ENCODE measurements around the gene TMEM256.

TMEM256 gene

DNA sequence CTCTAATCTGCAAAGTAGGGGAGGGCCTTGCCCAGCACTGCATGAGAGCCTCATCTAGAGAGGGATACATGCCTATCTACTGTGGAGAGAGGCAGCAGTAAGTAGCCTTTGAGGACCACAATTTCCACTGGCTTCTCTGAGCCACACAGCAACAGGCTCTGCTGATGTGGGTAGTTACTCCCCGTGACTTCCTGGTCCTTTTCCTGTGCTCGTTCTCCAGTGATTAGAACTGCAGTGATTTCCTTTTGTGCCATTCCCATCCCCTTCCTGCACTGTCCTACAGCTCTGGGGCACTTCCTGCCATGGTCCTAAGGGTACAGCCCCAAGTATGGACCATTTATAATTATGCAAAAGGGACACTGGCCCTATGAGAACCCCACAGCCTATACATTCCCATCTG is 12.6 kb downstream of the TMEM256 start:
- TF ChIP-seq, protein P1, sequence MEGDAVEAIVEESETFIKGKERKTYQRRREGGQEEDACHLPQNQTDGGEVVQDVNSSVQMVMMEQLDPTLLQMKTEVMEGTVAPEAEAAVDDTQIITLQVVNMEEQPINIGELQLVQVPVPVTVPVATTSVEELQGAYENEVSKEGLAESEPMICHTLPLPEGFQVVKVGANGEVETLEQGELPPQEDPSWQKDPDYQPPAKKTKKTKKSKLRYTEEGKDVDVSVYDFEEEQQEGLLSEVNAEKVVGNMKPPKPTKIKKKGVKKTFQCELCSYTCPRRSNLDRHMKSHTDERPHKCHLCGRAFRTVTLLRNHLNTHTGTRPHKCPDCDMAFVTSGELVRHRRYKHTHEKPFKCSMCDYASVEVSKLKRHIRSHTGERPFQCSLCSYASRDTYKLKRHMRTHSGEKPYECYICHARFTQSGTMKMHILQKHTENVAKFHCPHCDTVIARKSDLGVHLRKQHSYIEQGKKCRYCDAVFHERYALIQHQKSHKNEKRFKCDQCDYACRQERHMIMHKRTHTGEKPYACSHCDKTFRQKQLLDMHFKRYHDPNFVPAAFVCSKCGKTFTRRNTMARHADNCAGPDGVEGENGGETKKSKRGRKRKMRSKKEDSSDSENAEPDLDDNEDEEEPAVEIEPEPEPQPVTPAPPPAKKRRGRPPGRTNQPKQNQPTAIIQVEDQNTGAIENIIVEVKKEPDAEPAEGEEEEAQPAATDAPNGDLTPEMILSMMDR (IDR thresholded peaks at IDR 0.05; ENCODE audit: insufficient read depth, low read length, poor library complexity, severe bottlenecking), result no peak
- no peak for DNase-seq (ENCODE audit: extremely low read depth, insufficient read length)
- peaks cover 14% of the 10 kb centered on the region for H3K36me3 ChIP-seq (ENCODE audit: control insufficient read depth, insufficient read depth, low read length)
- H3K4me3 ChIP-seq (replicated peaks; ENCODE audit: low read depth, low read length), result no peak overlapping the region
- H3K27me3 ChIP-seq (replicated peaks; ENCODE audit: control insufficient read depth, insufficient read depth, low read length), result no peaks in the 10 kb centered on the region

DNA sequence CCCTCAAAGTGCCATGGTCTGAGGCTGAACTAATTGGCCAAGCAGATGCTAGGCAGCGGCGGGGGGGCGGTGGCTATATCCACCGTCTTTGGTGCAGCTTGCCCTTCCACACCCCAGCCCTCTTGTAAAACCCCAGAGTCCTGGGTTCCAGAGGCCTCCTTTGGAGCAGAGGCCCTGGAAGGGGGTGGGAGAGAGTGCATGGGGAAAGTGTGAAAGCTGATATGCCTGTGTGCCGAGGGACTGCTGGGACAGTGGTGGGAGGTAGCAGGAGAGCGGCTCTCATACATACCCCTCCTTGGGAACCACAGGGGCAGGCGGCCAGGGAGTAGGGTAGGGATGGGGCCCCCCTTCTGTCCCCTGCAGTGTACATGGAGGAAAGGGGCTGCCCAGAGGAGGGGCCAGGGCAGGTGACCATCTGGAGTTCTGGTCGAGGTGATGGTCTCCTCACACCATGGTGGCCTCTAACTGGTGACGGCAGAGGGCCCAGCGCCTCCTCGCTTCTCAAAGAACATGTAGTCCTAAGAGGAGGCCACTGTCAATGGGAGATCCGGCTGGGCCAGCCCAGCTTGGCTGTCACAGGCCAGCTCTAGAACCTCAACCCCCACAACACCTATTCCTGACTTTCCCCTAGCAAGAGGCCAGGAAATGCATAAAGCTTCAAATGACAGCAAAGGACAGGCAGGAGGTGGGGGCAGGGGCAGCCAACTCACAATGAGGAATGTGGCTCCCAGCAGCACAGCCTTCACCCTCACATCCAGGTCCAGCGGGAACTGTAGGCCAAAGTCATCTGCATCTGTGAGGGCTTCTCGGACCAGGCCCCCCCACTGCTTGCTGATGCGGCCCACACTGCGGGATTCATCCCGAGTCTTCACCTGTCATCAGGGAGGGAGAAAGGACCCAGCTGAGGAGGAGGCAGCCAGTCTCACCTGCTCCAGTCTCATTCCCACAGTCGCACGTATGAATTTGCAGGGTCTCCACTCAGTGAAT is 13.7 kb downstream of the TMEM256 start:
- TF ChIP-seq, protein P1 (IDR thresholded peaks at IDR 0.05; ENCODE audit: insufficient read depth, low read length, poor library complexity, severe bottlenecking), result no peak
- DNase-seq (ENCODE audit: extremely low read depth, insufficient read length), result no peak
- Histone ChIP-seq H3K4me3 (replicated peaks; ENCODE audit: low read depth, low read length) (no peak overlapping the region), H3K27me3 (replicated peaks; ENCODE audit: control insufficient read depth, insufficient read depth, low read length) (no peaks in the 10 kb centered on the region), H3K36me3 (ENCODE audit: control insufficient read depth, insufficient read depth, low read length) (peaks cover 14% of the 10 kb centered on the region)

DNA sequence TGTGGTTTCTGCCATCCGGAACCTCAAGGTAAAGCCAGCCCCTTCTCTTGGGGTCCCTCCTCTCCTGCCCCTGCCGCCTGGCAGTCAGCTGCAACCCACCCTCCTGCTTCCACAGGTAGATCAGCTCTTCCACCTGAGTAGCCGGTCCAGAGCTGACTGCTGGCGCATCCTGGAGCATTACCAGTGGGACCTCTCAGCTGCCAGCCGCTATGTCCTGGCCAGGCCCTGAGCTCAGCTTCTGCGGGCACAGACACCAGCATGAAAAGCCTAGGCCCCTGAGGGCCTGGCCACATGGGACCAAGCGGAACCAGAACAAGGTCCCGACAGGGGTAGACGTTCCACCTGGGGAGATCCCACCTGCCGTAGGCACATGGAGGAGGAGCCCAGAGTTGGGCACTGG is 15.0 kb downstream of the TMEM256 start:
- DNase-seq (ENCODE audit: extremely low read depth, insufficient read length), result no peak
- TF ChIP-seq, protein P1 (IDR thresholded peaks at IDR 0.05; ENCODE audit: insufficient read depth, low read length, poor library complexity, severe bottlenecking), result no peak
- H3K27me3 ChIP-seq (replicated peaks; ENCODE audit: control insufficient read depth, insufficient read depth, low read length), result no peaks in the 10 kb centered on the region
- H3K4me3 ChIP-seq (replicated peaks; ENCODE audit: low read depth, low read length), result no peak overlapping the region
- peaks cover 14% of the 10 kb centered on the region for H3K36me3 ChIP-seq (ENCODE audit: control insufficient read depth, insufficient read depth, low read length)

DNA sequence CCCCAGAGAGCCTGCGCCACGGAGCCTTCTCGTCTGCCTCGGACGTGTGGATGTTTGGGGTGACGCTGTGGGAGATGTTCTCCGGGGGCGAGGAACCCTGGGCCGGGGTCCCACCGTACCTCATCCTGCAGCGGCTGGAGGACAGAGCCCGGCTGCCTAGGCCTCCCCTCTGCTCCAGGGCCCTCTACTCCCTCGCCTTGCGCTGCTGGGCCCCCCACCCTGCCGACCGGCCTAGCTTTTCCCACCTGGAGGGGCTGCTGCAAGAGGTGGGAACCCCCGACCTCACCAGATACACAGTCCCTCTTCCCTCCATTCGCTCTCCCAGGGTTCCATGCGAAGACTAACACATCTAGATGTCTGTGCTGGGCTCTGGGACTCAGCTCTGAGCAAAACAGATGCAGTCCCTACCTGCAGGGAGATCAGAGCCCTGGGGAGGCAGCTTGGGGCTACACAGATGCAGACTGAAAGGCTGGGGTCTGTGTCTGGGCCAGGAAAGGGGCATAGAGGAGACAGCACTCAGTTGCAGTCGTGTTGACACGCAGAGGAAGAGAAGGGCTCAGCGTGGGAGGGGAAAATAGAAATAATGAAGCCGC is 19.3 kb downstream of the TMEM256 start:
- H3K4me3 ChIP-seq (replicated peaks; ENCODE audit: low read depth, low read length), result peak overlapping the region; percentile 64
- H3K27me3 ChIP-seq (replicated peaks; ENCODE audit: control insufficient read depth, insufficient read depth, low read length), result no peaks in the 10 kb centered on the region; the same call in 1 of the 2 replicates
- peaks cover 5% of the 10 kb centered on the region; the same call in 1 of the 2 replicates for H3K36me3 ChIP-seq (ENCODE audit: control insufficient read depth, insufficient read depth, low read length)
- DNase-seq (ENCODE audit: extremely low read depth, insufficient read length), result no peak
- TF ChIP-seq, protein P1 (IDR thresholded peaks at IDR 0.05; ENCODE audit: insufficient read depth, low read length, poor library complexity, severe bottlenecking), result no peak

DNA sequence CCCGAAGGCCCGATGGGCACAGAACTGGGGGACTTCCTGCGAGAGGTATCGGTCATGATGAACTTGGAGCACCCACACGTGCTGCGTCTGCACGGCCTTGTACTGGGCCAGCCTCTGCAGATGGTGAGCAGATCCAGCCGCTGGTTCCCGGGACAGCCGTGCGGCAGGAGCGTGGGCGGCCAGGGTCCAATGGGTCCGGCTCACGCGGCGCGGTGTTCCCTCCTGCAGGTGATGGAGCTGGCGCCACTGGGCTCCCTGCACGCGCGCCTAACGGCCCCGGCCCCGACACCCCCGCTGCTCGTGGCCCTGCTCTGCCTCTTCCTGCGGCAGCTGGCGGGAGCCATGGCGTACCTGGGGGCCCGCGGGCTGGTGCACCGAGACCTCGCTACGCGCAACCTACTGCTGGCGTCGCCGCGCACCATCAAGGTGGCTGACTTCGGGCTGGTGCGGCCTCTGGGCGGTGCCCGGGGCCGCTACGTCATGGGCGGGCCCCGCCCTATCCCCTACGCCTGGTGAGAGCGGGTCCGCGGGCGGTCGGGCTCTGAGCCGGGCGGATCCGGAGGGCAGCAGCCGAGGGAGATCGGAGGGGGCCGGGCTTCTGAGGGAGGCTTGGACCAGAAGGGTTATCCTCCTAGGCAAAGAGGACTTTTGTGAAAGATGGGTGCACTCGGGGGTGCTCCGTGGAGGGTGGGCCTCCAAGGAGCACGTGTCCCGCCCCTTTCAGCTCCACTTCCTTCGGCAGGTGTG is 20.0 kb downstream of the TMEM256 start:
- peaks cover 2% of the 10 kb centered on the region; the same call in 1 of the 2 replicates for H3K36me3 ChIP-seq (ENCODE audit: control insufficient read depth, insufficient read depth, low read length)
- peak; percentile 82 for DNase-seq (ENCODE audit: extremely low read depth, insufficient read length)
- H3K27me3 ChIP-seq (replicated peaks; ENCODE audit: control insufficient read depth, insufficient read depth, low read length), result no peaks in the 10 kb centered on the region; the same call in 1 of the 2 replicates
- H3K4me3 ChIP-seq (replicated peaks; ENCODE audit: low read depth, low read length), result peak overlapping the region; percentile 64
- TF ChIP-seq, protein P1 (IDR thresholded peaks at IDR 0.05; ENCODE audit: insufficient read depth, low read length, poor library complexity, severe bottlenecking), result no peak

Data from GM06990 (cell line).